HG02588 (cell line): Measurements from ENCODE around the gene MARCHF3.
"Not testable (repeated sequence)": the region's sequence is repeated elsewhere in the genome, so short reads cannot be mapped to it uniquely, and the experiment has no call there.

ENCODE experiments used
- ATAC-seq: cut with Tn5 transposase; IDR thresholded peaks from one replicate; pipeline ENCODE4 v1.9.1; 2021; ENCODE audit warnings: mild to moderate bottlenecking, moderate library complexity; ENCODE audit not compliant: unreplicated experiment

MARCHF3 gene

GRCh38 chr5:126921241-126922091 lies 108.9 kb downstream of the MARCHF3 start:
- ATAC-seq, result no peak

DNA sequence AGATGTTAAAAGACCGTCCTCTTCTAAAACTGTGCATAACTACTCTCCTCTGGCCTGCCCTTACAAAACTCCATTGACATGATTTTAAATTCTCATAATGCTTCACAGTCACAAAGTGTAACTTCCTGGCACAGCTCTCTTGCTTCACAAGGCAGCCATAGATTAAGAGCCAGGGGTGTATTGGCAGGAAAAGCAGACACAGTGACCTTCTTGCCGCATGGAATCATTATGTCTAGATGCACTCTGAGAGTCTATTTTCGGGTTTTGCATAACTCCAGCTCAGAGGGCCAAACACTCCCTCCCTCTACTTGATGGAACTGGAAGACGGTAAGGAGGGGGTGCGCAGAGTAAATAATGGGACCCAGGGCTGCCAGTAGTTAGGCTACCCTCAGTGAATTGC lies 110.1 kb downstream of the MARCHF3 start:
- no peak for ATAC-seq

- no peak for ATAC-seq
Measured at GRCh38 chr5:126919566-126919965, 110.8 kb downstream of the MARCHF3 start.

GRCh38 chr5:126918615-126918957 lies 111.8 kb downstream of the MARCHF3 start:
- ATAC-seq, result no peak

DNA sequence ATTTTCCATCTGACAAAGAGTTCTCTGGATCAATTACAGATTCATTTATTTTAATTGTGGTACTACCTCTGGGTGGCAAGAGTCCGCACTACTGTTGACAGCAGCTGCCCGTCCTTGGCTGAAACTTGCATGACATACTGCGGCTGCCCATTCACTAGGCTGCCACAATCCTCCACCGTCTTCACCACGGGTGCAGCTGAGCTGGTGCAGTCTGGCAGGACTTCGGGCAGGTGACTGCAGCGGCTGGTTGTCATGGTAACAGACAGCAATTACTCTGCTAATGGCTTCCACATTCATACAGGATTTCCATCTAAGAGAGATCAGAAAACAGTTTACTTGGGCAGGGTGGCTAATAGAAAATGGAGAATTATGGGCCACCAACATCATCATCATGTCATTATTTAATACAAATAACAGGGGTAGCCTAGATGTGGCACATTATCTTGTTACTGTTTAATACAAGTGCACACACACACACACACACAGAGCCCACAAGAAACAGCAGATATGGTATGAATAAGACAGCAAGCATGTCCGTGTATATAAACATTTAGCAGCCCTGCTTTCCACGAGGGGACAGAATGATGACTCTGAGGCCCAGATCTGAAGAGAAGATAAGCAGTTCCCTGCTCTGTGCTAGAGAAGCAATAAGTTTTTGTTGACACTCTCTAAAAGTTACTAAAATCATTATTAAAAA lies 112.3 kb downstream of the MARCHF3 start:
- ATAC-seq, result no peak

DNA sequence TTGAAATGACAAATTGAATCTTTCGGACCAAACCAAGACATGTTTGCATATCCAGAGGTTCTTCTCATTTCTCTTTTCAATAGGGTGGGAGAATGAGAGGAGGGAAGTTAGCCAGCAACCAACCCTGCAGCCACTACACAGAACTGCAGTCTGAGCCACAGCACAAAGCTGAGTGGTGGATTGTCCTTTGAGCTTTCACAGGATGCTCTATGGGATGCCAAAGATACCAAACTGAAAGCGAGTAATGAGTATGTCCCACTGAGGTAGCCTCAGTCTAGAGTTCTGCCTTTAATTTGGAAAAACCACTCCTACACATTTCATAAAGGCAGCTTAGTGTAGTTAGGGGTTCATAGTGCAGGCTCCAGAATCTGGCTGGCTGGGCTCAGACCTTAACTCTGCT lies 114.9 kb downstream of the MARCHF3 start:
- ATAC-seq, result no peak

- ATAC-seq, result no peak
Measured at GRCh38 chr5:126914801-126915436, 115.4 kb downstream of the MARCHF3 start.

- no peak for ATAC-seq
Measured at GRCh38 chr5:126912616-126913200, 117.7 kb downstream of the MARCHF3 start.

GRCh38 chr5:126911986-126912385 lies 118.4 kb downstream of the MARCHF3 start:
- no peak for ATAC-seq

DNA sequence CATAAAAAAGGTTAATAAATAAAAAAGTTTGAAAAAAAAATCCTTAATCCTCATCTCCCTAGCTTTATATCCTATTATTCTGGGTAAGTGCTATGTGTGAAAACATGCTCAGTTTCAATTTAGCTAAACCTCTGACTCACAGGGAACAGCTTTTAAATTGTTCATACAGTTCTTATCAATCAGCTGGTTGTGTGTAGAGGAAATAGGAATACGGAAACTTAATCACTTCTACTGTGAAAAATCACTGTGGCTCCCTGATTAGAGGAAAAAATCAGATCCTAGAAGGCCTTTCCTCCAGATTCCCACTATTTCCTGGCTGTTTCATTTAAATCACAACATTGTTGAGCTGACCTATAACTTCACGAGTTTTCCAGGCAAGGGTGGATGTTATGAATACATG lies 120.5 kb downstream of the MARCHF3 start:
- no peak for ATAC-seq

GRCh38 chr5:126904407-126904806 lies 126.0 kb downstream of the MARCHF3 start:
- ATAC-seq, result not testable (repeated sequence)

- no peak for ATAC-seq
Measured at GRCh38 chr5:126900796-126901195, 129.6 kb downstream of the MARCHF3 start.

- no peak for ATAC-seq
Measured at GRCh38 chr5:126899476-126899875, 130.9 kb downstream of the MARCHF3 start.

GRCh38 chr5:126897851-126898630 lies 132.3 kb downstream of the MARCHF3 start:
- ATAC-seq, result no peak

- ATAC-seq, result no peak
Measured at GRCh38 chr5:126896170-126896702, 134.1 kb downstream of the MARCHF3 start.

GRCh38 chr5:126895712-126896111 lies 134.6 kb downstream of the MARCHF3 start:
- ATAC-seq, result not testable (repeated sequence)

DNA sequence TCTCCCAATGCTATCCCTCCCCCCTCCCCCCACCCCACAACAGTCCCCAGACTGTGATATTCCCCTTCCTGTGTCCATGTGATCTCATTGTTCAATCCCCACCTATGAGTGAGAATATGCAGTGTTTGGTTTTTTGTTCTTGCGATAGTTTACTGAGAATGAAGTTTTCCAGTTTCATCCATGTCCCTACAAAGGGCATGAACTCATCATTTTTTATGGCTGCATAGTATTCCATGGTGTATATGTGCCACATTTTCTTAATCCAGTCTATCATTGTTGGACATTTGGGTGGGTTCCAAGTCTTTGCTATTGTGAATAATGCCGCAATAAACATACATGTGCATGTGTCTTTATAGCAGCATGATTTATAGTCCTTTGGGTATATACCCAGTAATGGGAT lies 139.9 kb downstream of the MARCHF3 start:
- not testable (repeated sequence) for ATAC-seq

GRCh38 chr5:126888175-126888574 lies 142.2 kb downstream of the MARCHF3 start:
- no peak for ATAC-seq

DNA sequence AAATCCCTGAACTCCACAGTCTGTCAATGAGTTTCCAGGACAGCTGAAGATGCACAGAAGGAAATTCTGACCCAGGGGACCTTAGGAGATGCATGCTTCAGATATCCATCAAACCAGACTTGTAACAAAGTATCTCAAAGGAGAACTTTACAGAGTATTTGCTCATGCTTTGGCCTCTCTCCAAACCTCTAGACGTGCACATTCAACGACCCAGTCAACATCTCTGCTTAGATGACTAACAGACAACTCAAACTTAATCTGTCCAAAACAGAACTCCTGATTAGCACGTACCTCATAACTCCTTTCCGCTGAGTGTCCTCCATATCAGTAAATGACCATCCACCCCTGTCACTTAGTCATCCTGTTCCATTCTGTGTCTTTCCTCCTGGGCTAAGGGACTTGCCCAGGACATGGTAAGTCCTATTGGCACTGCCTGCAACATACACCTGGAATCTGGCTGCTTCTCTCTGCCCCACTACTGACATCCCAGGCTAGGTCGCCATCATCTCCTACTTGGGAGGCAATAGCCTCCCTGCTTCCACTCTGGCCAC lies 146.0 kb downstream of the MARCHF3 start:
- no peak for ATAC-seq

GRCh38 chr5:126883564-126884245 lies 146.7 kb downstream of the MARCHF3 start:
- ATAC-seq, result no peak
